ENCODE data around the gene OPA3.

OPA3 gene

DNA sequence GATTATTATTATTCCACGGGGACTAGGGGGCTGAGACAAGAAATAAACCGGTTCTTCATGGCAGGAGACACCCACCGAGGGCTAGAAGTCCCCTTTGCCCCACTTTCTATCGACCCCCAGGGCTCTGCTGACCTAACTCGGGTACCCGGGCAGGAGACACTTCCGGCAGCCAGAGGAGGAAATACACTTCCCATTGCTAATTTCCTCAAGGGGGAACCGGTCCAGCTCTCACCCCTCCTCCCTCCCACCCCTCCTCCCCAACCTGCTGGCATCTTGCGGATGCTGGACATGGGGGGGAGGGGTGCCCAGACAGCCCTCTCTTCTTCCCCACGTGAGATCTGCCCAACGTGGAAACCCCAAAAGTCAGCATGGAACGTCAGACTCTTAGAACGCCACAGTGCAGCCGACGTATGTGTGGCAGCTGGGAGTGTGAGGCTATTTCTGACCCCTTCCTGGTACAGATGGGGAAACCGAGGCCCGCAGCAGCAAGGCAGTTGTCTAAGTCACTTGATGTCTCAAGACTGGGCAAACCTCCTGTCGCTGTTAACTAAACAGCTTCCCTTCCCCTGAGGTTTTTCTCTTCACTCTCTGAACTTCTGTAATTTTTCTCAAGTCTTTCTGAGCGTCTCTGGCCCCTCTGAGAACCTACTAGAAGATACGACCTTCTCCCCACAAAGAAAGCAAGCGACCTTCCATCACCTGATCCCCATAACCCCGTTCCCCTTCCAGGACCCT is 13.8 kb upstream of the OPA3 start:
- DNase-seq (ENCODE audit: low read depth): no peak

DNA sequence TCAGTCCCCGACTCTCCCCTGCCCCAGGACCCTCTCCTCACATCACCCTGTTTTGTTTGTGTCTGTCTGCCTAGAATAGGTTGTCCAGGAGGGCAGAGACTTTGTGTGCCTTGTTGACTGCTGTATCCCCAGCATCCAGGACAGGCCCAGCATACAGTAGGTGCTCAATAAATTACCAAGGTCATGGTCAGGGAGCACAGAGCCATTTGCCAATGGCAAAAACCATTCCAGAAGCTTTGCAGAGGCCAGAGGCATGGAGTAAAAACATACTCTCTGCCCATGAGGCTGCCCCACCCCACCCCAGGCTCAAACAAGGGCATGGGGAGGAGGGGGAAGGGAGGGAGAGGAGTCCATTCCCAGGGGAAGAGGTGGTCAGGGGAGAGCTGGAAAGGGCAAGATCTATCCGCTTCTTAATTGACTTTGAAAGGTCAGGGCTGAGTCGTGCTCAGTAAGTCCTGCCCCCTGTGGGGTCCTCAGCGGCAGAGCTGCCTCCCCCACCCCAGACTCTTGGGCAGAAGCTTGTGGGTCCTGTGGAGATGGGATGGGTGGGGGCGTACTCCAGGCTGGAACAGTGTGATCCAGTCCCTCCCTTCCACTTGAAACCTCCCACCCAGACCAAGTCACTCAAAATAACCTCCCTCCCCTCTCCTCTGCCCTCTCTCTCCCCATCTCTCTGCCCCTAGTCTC is 13.0 kb upstream of the OPA3 start:
- DNase-seq (ENCODE audit: low read depth): no peak

DNA sequence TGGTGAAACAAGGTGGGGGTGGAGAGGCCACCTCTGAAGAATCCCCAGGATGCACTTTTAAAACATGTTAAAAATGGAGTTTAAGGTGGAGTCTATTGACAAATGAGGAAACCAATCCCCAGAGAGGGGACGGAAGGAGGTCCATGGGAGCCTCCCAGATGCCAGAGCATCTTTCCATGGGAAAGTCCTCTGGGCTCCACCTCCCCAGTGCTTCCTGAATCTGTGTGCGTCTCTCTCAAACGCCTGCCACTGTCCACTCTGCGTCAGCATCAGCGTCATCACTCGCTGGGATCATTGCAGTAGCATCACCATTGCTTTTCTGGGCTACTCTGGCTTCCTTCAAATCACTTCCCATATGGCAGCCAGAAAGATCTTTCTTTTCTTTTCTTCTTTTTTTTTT is 11.2 kb upstream of the OPA3 start:
- no peak for DNase-seq (ENCODE audit: low read depth)

DNA sequence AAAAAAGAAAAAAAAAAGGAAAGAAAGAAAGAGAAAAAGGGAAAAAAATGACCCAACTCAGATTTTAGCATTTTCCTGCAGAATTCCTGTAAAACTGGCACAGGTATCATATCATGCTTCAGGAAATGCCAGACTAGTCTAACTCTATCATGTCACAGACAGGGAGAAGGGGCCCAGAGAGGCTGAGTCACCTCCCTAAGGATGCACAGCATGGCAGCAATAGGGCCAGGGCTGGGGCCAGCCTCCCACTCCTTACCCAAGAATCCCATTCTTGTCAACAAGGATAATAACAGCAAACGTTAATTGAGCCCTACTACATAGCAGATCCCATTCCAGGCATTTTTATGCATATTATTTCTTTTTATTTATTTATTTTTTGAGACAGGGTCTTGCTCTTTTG is 8.9 kb upstream of the OPA3 start:
- no peak for DNase-seq (ENCODE audit: low read depth)

DNA sequence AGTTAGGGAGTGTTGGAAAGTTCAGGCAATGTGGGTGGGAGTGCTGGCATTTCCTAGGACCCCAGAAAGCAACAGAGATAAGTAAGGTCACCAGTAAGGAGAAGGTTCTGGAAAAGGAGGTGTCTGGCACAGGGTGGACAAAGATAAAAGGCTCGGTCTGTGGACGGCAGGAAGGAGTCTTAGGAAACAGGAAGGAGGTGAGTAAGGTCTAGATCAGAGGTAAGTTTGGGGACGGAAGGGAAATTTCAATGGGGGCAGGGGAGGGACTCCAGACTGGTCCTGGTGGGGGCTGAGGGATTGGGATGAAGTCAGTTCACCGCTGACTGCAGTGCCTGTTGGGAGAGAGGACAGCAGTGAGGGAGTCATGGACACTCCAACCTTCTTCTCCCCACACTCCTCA is 7.8 kb upstream of the OPA3 start:
- DNase-seq (ENCODE audit: low read depth): no peak

DNA sequence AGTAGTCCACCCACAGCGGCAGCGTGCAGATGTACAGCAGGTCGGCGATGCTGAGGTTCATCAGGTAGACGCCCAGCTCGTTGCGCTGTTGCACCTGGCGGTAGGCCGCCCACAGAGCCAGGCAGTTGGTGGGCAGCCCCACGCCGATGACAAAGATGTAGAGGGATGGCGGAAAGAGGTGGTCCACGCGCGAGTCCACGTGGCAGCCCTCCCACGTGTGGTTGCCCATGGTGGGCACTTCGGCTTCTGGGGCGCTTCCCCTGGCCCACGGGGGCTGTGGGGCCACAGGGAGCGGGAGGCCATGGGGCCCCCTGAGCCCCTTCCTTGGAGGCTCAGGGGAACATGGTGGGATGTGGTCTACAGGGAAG is 7.0 kb upstream of the OPA3 start:
- no peak for DNase-seq (ENCODE audit: low read depth)

DNA sequence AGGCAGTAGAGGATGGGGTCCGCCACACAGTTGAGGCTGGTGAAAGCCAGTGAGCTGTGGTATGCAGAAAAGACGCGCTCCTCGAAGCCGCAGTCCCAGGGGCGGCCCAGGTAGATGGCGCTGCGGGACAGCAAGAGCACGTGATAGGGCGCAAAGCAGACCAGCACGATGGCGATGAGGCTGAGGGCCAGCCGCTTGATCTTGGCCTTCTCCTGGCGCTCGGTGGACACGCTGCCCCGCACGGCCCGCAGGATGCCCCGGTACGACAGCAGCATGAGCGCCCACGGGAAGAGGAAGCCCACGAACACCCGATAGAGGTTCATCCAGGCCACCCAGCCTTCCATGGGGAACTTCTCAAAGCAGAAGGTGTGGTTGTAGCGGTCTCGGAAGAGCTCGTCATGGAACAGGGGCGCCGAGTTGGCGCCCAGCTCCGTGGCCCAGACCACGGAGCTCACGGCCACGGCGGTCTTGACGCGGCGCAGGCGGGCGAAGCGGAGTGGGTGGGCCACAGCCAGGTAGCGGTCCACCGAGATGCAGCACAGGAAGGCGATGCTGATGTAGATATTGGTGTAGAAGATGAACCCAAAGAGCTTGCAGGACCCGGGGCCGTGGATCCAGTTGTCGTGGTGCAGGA is 6.5 kb upstream of the OPA3 start:
- DNase-seq (ENCODE audit: low read depth): no peak

DNA sequence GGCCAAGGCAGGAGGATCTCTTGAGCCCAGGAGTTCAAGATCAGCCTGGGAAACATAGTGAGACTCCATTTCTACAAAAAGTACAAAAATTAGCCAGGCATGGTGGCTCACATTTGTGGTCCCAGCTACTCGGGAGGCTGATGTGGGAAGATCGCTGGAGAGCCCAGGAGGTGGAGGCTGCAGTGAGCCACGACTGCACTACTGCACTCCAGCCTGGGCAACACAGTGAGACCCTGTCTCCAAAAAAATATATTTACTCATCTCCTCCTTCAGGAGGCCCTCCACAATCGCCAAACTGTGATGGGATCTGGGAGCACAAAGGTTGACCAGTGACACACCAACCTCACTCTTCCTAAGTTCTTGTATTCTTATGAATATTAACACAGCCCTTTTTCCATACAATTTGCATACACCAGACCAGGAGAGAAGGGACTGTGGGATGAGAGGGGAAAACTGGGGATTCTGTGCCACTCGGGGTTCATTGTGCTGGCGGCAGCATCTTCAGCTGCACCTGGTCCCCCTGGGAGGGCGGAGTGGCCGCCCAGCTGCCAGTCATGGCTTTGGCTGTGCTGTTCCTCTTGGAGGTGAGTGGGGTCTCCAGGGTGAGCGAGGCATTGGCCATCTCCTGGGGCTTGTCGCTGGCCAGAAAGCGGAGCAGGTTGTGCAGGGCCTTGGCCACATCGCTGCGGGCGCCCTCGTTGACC is 5.8 kb upstream of the OPA3 start:
- DNase-seq (ENCODE audit: low read depth): no peak

DNA sequence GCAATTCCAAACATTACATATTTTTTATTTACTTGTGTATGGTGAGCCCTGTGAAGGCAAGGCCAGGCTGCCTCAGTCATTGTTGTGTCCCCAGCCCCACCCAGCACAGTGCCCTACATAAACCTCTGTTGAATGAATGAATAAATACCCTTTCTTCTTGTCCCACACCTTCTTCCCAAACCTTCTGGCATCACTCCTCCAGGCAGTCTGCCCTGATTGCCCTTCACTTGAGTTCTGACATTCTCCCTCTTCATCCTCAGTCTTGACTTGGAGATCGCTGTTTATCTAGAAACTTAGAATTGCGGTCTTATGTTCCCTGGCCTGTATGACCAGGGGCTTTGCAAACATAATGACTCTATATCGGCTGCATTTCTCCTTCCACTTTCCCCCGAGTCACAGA is 5.2 kb upstream of the OPA3 start:
- DNase-seq (ENCODE audit: low read depth): no peak

DNA sequence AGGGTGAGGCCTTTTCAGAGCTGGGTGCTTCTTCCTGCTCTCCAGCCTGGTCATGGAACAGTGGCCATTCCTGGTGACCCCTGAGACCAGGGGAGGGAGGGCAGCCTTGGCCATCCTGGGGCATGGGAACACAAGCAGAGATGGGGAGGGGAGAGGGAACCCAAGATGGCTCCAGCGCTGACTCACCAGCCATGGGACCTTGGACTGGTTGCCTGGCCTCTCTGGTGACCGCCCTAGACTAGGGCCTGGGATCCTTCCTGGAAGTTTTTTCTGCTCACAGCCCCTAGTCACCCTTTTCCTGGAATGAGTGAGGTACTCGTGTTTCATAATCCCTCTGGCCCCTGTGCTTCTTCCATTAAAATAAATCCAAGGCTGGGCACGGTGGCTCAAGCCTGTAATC is 3.3 kb upstream of the OPA3 start:
- DNase-seq (ENCODE audit: low read depth): no peak

DNA sequence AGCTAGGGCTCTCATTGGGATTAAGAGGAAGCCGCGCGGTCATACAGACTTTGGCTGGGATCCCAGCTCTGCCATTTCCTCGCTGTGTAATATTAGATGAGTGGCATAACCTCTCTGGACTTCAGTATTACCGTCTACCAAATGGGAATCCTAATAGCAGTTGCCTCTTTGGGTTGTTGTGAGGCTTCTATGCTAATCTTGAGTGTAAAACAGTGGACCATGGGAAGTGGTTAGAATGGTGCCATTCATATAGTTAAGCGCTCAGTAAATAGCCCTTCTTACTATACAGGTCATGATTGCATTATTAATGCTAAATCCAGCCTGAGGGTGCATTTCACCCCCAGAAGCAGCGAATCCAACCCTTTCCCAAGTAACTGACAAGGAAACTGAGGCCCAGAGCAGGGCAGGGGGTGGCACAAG is 566 bp upstream of the OPA3 start:
- DNase-seq (ENCODE audit: low read depth): no peak

DNA sequence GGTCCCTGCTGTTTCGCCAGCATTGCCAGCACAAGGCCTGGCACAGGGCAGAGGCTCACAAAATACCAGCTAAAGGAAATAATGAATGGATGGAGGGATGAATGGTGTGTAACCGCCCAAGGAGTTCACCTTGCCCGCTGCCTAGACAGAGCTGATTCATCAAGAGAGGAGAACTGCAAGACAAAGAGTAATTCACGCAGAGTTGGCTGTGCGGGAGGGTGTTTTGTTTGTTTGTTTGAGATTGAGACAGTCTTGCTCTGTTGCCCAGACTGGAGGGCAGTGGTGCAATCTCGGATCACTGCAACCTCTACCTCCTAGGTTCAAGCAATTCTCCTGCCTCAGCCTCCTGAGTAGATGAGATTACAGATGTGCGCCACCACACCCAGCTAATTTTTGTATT is 3.0 kb downstream of the OPA3 start:
- no peak for DNase-seq (ENCODE audit: low read depth)

DNA sequence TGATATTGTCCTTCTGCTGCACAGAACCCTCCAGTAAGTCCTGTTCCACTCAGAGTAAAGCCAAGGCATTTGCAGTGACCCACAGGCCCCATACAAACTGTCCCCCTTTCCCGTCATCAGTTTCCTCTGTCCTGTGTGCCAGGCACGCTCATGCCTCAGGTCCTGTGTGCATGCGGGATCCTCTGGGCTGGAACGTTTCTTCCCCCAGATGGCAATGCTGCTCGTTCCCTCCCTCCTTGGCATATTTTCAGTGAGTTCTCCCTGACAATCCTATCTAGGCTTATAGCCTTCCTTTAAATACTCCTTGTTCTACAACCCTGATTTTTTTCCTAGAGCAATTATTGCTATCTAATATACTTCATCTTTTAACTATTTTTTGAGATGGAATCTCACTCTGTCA is 5.7 kb downstream of the OPA3 start:
- DNase-seq (ENCODE audit: low read depth): no peak

DNA sequence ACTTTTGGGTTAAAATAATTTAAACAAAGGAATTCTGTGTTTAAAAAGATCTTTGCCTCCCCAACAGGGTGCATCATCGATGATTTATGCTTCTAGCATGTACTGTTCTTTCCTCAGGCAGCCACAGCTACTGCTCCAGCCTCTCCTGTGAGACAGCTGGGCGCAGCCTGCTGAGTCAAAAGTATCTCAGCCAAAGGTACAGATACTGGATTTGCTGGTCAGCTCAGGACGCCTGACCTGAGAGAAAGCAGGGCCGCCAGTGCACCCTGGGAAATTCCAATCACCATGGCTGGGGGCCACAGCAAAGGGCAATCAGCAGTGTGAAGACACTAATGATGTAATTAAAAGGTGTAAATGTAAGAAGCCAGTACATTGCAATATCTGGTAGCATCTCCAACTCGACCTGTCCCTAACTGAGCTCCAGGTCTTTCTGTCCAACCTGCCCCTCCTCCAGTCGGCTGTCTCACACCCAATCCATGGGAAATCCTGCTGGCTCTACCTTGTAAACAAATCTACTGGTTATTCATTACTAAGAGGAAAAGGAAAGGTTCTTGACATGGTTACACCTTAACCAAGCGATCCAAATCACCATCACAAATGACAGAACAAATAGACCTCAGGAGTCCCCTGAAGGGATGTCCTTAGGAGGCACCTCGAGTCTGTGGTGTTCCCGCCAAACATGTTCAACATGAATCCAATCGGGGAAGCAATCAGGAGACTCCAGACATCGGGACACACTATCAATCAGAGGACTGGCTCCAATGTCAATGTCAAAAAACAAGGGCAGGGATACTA is 7.3 kb downstream of the OPA3 start:
- no peak for DNase-seq (ENCODE audit: low read depth)

DNA sequence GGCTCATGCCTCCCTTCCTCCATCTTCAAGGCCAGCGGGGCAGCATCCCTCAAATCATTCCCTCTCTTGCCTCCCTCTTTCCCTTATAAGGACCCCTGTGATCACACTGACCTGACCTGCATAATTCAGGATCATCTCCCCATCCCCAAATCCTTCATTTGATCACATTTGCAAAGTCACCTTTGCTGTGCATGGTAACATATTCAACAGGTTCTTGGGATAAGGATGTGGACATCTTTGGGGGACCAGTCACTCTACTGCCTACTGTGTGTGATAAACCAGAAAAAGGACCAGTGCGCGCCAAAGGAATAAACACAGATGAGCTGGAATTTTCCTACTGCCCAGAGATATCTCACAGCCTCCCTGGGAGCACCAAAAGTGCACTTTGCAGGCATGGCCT is 7.9 kb downstream of the OPA3 start:
- no peak for DNase-seq (ENCODE audit: low read depth)

DNA sequence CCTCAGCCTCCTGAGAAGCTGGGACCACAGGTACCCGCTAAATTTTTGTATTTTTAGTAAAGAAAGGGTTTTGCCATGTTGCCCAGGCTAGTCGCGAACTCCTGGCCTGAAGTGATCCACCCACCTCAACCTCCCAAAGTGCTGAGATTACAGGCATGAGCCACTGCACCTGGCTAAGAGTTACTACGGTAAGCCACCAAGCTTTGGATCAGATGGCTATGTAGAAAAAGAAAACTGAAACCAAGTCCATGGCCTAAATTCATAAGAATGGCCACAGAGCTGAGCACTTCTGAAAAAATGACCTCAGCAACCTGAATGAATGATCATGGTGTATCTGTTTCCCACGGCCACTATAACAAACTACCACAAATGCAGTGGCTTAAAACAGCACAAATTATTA is 9.4 kb downstream of the OPA3 start:
- no peak for DNase-seq (ENCODE audit: low read depth)

DNA sequence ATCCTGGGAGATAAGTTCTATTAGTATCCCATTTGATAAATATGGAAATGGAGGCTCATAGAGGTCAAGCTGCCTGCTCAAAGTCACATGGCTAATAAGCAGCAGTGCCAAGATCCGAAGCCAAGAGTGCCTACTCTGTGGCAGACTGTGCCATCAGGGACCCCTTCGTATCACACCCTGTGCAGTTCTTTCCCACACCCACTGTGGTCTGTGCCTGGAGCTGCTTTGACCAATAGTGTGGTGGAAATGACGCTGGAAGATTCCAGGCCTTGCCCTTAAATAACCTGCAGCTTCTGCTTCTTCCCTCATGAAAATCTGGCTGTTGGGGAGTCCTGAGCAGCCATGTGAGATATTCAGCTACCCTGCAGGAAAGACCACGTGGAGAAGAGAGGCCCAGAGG is 10.1 kb downstream of the OPA3 start:
- DNase-seq (ENCODE audit: low read depth): no peak

DNA sequence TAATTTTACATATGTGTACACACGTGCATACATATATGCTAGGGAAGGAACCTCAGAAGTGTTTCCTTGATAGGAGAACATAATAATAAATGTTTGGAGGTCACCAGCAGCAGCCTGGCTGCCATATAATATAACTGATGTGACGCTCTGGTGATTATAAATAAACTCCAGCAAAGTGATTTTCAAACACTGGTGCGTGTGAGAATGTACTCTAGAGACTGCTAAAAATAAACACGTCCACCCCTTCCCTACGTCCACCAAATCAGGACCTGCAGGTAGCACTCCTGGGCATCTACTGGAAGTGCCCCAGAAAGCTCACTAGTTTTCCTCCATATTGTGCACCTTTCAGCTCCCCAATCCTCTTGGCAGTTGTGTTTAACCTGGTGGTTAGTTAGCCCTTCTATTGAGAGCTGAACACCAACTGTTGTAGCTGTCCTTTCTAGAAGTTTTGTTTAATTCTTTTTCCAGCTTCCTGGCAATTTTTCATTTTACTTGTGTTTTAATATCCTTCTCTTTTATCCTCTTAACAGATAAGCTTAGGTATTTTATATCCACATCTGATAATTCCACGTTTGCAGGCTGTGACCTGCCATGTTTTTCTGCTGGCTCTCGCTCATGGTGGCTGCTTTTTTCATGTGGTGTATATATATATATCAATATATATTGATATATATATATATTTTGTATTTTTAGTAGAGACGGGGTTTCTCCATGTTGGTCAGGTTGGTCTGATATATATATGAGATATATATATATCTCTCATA is 13.0 kb downstream of the OPA3 start:
- no peak for DNase-seq (ENCODE audit: low read depth)

DNA sequence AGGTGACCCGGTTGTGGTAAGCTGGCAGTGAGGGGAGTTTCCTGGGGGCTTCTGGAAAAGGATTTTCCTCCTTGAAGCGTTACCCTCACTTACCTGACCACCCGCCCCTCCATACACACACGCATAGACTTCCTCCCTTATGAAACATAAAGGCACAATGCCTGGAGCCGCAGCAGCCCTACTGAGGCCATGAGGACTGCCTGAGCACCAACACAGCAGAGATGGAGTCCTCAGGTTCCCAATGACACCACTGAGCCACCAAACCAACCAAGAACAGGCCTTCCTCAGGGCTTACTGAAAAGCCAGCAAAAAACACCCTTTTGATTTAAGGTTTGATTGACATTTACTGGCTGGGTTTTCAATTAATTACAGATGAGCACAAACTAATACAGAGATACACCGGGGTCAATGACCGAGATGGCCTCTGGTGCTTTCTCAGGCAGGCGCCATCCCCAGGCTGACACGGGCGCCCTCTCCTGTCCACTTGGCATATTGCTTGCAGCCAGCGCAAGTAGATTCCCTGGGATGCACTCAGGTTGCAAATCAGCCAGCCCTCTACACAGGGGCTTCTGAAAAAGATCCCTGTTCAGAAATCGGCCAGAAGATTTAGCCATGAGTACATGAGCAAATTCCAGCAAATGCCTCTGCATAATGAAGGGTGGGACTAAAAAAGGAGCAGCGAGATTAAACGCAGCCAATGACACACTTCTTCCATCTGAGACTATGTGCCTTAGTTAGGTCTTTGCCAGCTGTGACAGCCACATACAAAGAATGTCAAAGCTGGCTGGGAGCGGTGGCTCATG is 14.8 kb downstream of the OPA3 start:
- DNase-seq (ENCODE audit: low read depth): peak; percentile 19

DNA sequence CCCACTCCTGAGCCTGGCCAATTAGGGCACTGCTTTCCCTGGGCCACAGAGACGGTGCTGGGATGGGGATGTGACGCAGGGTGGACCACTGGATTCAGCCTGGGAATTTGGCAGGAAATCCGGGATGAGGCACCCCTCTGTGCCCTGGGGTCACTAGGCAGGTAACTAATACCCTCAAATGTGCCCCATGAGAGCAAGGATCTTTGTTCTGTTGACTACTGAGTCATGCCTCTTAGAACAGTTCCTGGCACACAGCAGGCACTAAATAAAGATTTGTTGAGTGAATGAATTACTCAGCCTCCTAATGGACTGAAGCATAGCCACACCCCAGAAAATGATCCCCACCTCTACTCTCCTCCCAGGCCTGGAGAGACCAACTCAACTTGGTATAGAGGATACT is 15.9 kb downstream of the OPA3 start:
- no peak for DNase-seq (ENCODE audit: low read depth)

DNA sequence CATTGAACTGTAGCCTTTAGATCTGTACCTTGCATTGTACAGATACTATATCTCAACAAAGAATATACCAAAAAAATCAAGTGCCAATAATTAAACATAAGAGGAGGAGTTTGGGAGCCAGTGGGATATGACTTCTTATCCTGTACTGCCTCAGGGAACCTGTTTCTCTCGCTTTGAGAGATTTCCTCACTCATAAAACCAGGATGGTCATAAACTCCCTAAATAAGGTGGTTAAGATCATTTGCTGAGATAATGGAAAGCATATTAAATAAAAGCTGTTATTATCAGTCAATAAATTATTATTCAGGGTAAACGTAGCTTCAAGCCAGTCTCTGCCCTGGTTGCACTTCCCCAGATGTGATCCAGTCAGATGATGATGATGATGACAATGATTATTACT is 17.0 kb downstream of the OPA3 start:
- DNase-seq (ENCODE audit: low read depth): no peak
